Endothelial cell of umbilical vein (primary cell): Measurements from ENCODE around the gene CD151. TPM values are rescaled to one million over a fixed set of nuclear protein-coding genes. Genes with fewer than 3 reads are reported as not detected.

ENCODE experiments used
- BruUV-seq: library from RNA; stranded (reverse); fragments of 400-500 nt; replicated peaks from 2 replicates; lab custom pipeline; 2021; lab: Mats Ljungman, UMichigan
- CTCF ChIA-PET: fragments of 300-600, 350-600 bp; sonication (Branson Sonifier 250); formaldehyde crosslinking; loops from one replicate; lab custom pipeline; 2021; ENCODE audit warnings: antibody characterized with exemption, inconsistent platforms; lab: Charles Lee
- POLR2A ChIA-PET: fragments of 300-600, 350-600 bp; sonication (Branson Sonifier 250); formaldehyde crosslinking; loops from one replicate; lab custom pipeline; 2021; ENCODE audit warnings: antibody characterized with exemption, inconsistent platforms; lab: Charles Lee
- DNase-seq: peaks from one replicate; pipeline ENCODE4 v3.0.0-alpha.2; 2011; ENCODE audit warnings: low read depth, low spot score
- FAIRE-seq: peaks from 2 replicates; lab custom pipeline; 2011; peaks lifted over from hg19 to GRCh38; lab: Jason Lieb, UNC
- H2AFZ ChIP-seq: 2 replicates; pipeline ENCODE4 v1.6.0; 2012; ENCODE audit warnings: low read depth, low read length, control low read depth, inconsistent platforms
- H3K27ac ChIP-seq: 2 replicates; pipeline ENCODE4 v1.5.1; 2011; ENCODE audit warnings: low read depth, mild to moderate bottlenecking, control low read depth, low read length, moderate library complexity; ENCODE audit not compliant: insufficient read depth
- H3K27me3 ChIP-seq, 2 experiments: 2 replicates each; pipeline versions ENCODE4 v1.6.0 to v1.6.1; 2011; ENCODE audit warnings: low read length in 2 of 2, mixed read lengths in 1 of 2; ENCODE audit not compliant: control insufficient read depth in 2 of 2, insufficient read depth in 2 of 2
- H3K36me3 ChIP-seq, 2 experiments: 2 replicates in 1 of 2; 3 replicates in 1 of 2; pipeline ENCODE4 v1.5.1; 2011; ENCODE audit warnings: low read length in 2 of 2, mild to moderate bottlenecking in 1 of 2, moderate library complexity in 1 of 2; ENCODE audit not compliant: control insufficient read depth in 2 of 2, insufficient read depth in 2 of 2; ENCODE audit errors: extremely low read depth in 1 of 2
- H3K4me1 ChIP-seq: 3 replicates; pipeline ENCODE4 v1.5.1; 2011; ENCODE audit warnings: mild to moderate bottlenecking, low read length; ENCODE audit not compliant: control insufficient read depth, insufficient read depth; ENCODE audit errors: extremely low read depth
- H3K4me2 ChIP-seq: 2 replicates; pipeline ENCODE4 v1.6.1; 2011; ENCODE audit warnings: low read length, control low read depth, mixed read lengths; ENCODE audit not compliant: insufficient read depth
- H3K4me3 ChIP-seq, 3 experiments: fragments of 200-600 bp in 1 of 3; sonication (generic), shearing (Covaris generic) in 1 of 3; replicated peaks in 1 of 3; 2 replicates each; pipeline ENCODE4 v1.5.1; 2011 to 2016; ENCODE audit warnings: control low read depth in 3 of 3, low read length in 3 of 3, mild to moderate bottlenecking in 2 of 3, inconsistent platforms in 1 of 3, low read depth in 1 of 3, moderate library complexity in 1 of 3; ENCODE audit not compliant: insufficient read depth in 1 of 3
- H3K79me2 ChIP-seq: 2 replicates; pipeline ENCODE4 v1.6.0; 2012; ENCODE audit warnings: low read length, inconsistent platforms; ENCODE audit not compliant: control insufficient read depth, insufficient read depth
- H3K9ac ChIP-seq: replicated peaks from 2 replicates; pipeline ENCODE3; 2011; ENCODE audit warnings: low read length, control low read depth; ENCODE audit not compliant: insufficient read depth; ENCODE audit errors: extremely low read depth
- H3K9me1 ChIP-seq: replicated peaks from 3 replicates; pipeline ENCODE4 v1.6.0; 2011; ENCODE audit warnings: mild to moderate bottlenecking, low read length; ENCODE audit not compliant: control insufficient read depth, insufficient read depth; ENCODE audit errors: extremely low read depth
- H3K9me3 ChIP-seq: replicated peaks from 2 replicates; pipeline ENCODE4 v1.5.1; 2012; ENCODE audit warnings: low read length, inconsistent platforms; ENCODE audit not compliant: control insufficient read depth, insufficient read depth
- H4K20me1 ChIP-seq: replicated peaks from 2 replicates; pipeline ENCODE3; 2011; ENCODE audit warnings: mild to moderate bottlenecking, low read length; ENCODE audit not compliant: control insufficient read depth, insufficient read depth; ENCODE audit errors: extremely low read depth
- CTCF ChIP-seq, 2 donors: IDR thresholded peaks; 1 replicate in 1 of 2; 2 replicates in 1 of 2; pipeline ENCODE4 v1.5.1; 2011; ENCODE audit warnings: low read length in 2 of 2, mild to moderate bottlenecking in 2 of 2, moderate library complexity in 2 of 2, control low read depth in 1 of 2, inconsistent platforms in 1 of 2, low read depth in 1 of 2; ENCODE audit not compliant: insufficient read depth in 1 of 2; ENCODE audit errors: extremely low read depth in 1 of 2
- MYC ChIP-seq: IDR thresholded peaks from one replicate; pipeline ENCODE4 v1.6.1; 2011; ENCODE audit warnings: mild to moderate bottlenecking, low read depth, low read length
- POLR2A ChIP-seq: IDR thresholded peaks from 2 replicates; pipeline ENCODE4 v1.6.1; 2012; ENCODE audit warnings: low read depth, mild to moderate bottlenecking, control low read depth, low read length
- POLR2AphosphoS5 ChIP-seq: IDR thresholded peaks from 2 replicates; pipeline ENCODE4 v1.6.1; 2012; ENCODE audit warnings: low read depth, mild to moderate bottlenecking, control low read depth, low read length, moderate library complexity; ENCODE audit not compliant: insufficient read depth
- dilution Hi-C: fragments of 300-500 bp; cut with MboI; formaldehyde crosslinking; loops from one replicate; pipeline ENCODE4 v1.15.0; 2019; ENCODE audit warnings: low sequenced_read_pairs; ENCODE audit not compliant: extremely low pct_ligation_motif_present
- intact Hi-C: fragments of 100-400 bp; cut with micrococcal nuclease; formaldehyde crosslinking; loops from one replicate; pipeline ENCODE4 v1.10.0; 2022
- polyA plus RNA-seq, 4 experiments: library from polyadenylated mRNA; depleted of rRNA in 3 of 4; stranded (reverse) in 3 of 4; unstranded in 1 of 4; fragments of >200 nt; gene quantifications; 2 replicates each; pipeline versions ENCODE4 v1.2.1 to v1.2.3, GENCODE V29; 2011 to 2012; ENCODE audit warnings: missing spikeins in 1 of 4
- total RNA-seq: library from RNA; stranded (reverse); gene quantifications from 2 replicates; pipeline ENCODE4 v1.2.3, GENCODE V29; 2021

CD151 gene
- total and polyA plus RNA-seq, 2 donors (not counting 3 experiments of a cell fraction or from before 2014, with no cell fraction given), result 515 to 1,090 TPM

DNA sequence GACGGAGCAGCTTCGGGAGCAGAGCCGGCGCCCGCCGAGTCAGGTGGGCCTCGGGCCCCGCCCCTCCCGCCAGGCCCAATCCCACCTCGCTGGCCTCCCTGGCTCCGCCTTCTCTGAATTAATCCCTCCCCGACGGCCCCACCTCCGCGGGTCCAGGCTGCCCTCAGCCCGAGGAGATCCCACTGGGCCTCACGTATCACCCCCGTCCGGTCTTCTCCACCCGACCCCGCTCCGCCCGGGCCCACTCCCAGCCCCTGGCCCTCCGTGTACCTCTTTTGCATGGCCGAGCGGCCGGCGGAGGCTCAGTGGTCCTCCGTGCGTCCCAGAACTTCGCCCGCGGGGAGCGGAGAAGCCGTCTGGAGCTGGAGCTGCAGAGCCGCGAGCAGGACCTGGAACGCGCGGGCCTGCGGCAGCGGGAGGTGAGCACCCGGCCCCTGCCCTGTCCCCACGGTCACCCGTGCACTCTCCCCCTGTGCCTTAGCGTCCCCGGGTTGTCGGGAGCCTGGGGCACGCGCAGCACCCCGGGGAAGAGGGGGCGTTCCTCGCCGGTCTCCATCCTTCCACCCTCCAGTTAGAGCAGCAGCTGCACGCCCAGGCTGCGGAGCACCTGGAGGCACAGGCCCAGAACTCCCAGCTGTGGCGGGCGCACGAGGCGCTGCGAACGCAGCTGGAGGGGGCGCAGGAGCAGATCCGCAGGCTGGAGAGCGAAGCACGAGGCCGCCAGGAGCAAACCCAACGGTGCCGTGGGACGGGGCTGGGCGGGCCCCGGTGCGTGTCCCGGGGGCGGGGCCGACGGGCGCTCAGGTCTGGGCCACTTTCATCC lies 2.2 kb upstream of the CD151 start:
- Histone ChIP-seq H3K4me1 (peaks cover 57% of the 10 kb centered on the region), H3K27me3 (no peaks in the 10 kb centered on the region), H3K9me1 (no peaks in the 10 kb centered on the region), H3K27ac (no peak overlapping the region), H2AFZ (peak overlapping the region; percentile 59), H3K79me2 (peaks cover 15% of the 10 kb centered on the region), H3K9ac (peak overlapping the region; percentile 1), H3K9me3 (no peaks in the 10 kb centered on the region), H4K20me1 (no peaks in the 10 kb centered on the region), H3K36me3 (peaks cover 0 to 1% of the 10 kb centered on the region in 2 experiments), H3K4me3 (peak overlapping the region in 2 of 3 experiments; percentile 14 to 34), H3K4me2 (peak overlapping the region; percentile 58)
- DNase-seq, result peak; percentile 82
- dilution Hi-C loops, result no loop called here
- TF ChIP-seq MYC (no peak), POLR2A (peak; percentile 9), POLR2AphosphoS5 (peak; percentile 48), CTCF (IDR thresholded peaks at IDR 0.05; ENCODE audit: extremely low read depth in 1 of 2, insufficient read depth in 1 of 2, low read depth in 1 of 2, low read length in 2 of 2) (no peak)
- intact Hi-C loops, result no loop called here
- BruUV-seq, result no TSS peak
- ChIA-PET CTCF (interaction anchor here (0.8 to 2.7 kb wide), 5 partner anchors 9 to 18 kb away, joined by 3 to 10 read pairs (median 7); partner anchors contain the start of genes PNPLA2 and TSPAN4), POLR2A (interaction anchor here (2.3 to 3.6 kb wide), 2 partner anchors 11 kb away, joined by 15 to 28 read pairs; partner anchors contain the start of genes PNPLA2, POLR2L and TSPAN4)
- peak; percentile 94 for FAIRE-seq
